Measurements from ENCODE around the gene TNRC6A.

Gene TNRC6A

DNA sequence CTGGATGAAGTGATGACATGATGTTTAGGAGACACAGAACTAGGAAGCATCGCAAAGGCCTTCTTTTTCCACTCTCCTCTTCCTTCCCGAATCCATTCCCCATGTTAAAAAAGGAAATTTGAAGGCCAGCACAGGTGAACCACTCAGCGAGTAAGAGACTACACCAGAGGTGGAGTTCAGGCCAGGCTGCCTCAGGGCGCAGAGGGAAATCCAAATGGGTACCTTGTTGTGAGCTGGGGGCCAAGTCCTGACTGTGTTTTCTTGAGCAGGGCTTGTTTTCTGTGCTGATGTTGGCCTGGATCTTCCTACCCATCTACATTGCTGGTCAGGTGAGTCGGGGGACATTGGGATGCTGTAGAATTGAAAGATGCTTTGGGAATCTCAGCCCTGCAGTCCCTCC, 142.4 kb downstream of the TNRC6A start:
- TF ChIP-seq, protein P1, sequence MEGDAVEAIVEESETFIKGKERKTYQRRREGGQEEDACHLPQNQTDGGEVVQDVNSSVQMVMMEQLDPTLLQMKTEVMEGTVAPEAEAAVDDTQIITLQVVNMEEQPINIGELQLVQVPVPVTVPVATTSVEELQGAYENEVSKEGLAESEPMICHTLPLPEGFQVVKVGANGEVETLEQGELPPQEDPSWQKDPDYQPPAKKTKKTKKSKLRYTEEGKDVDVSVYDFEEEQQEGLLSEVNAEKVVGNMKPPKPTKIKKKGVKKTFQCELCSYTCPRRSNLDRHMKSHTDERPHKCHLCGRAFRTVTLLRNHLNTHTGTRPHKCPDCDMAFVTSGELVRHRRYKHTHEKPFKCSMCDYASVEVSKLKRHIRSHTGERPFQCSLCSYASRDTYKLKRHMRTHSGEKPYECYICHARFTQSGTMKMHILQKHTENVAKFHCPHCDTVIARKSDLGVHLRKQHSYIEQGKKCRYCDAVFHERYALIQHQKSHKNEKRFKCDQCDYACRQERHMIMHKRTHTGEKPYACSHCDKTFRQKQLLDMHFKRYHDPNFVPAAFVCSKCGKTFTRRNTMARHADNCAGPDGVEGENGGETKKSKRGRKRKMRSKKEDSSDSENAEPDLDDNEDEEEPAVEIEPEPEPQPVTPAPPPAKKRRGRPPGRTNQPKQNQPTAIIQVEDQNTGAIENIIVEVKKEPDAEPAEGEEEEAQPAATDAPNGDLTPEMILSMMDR (conservative IDR thresholded peaks at IDR 0.05; ENCODE audit: low read depth, low read length): no peak

DNA sequence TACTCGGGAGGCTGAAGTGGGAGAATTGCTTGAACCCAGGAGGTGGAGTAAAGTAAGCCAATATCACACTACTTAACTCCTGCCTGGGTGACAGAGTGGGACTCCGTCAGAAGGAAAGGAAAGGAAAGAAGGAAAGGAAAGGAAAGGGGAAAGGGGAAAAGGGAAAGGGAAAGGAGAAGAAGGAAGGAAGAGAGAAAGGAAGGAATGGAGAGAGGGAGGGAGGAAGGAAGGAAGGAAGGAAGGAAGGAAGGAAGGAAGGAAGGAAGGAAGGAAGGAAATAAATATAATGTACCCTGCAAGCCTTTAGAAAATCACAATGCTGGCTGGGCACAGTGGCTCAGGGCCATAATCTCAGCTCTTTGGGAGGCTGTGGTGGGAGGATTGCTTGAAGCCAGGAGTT, 143.6 kb downstream of the TNRC6A start:
- no peak overlapping the region for H3K4me3 ChIP-seq (ENCODE audit: low read length)
- no peak for DNase-seq (ENCODE audit: low read depth)
- TF ChIP-seq, protein P1 (conservative IDR thresholded peaks at IDR 0.05; ENCODE audit: low read depth, low read length): no peak

More for the DNA sequence above, 142.4 kb downstream of the TNRC6A start:
- DNase-seq (ENCODE audit: low read depth): no peak
- no peak overlapping the region for H3K4me3 ChIP-seq (ENCODE audit: low read length)

DNA sequence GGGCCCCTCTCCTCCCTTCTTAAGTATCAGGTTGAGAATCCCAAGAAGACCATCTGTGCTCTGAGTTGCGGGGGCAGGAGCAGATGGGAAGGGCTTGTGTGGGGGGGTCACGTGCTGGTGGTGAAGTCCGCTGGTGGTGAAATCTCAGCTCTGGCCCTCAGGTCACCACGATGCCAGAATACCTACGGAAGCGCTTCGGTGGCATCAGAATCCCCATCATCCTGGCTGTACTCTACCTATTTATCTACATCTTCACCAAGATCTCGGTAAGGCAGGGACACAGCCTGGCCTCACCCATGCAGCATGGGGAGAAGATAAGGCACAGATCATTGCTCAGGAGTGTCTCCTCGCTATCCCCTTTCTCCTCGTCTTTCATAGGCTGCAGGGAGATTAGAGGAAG, 146.0 kb downstream of the TNRC6A start:
- DNase-seq (ENCODE audit: low read depth): no peak
- H3K4me3 ChIP-seq (ENCODE audit: low read length): no peak overlapping the region
- TF ChIP-seq, protein P1 (conservative IDR thresholded peaks at IDR 0.05; ENCODE audit: low read depth, low read length): no peak

All from retinal pigment epithelial cell (primary cell).